Ovary (tissue), 9 donors: ENCODE measurements around the gene PSMG1. TPM values are rescaled to one million over a fixed set of nuclear protein-coding genes. Genes with fewer than 3 reads are reported as not detected.

Source experiments
- DNase-seq, 5 donors: peaks; one replicate each; pipeline ENCODE4 v3.0.0-alpha.2; 2019 to 2020
- H3K27ac ChIP-seq, 2 donors: fragments of 200-600 bp; one replicate each; pipeline versions ENCODE4 v1.5.1 to v1.8.0; 2019 to 2022
- H3K27me3 ChIP-seq: fragments of 200-600 bp; one replicate; pipeline ENCODE4 v1.8.0; 2022
- H3K36me3 ChIP-seq: fragments of 200-600 bp; sonication (generic); one replicate; pipeline ENCODE4 v1.5.1; 2019
- H3K4me1 ChIP-seq: one replicate; pipeline ENCODE4 v1.8.1; 2013; ENCODE audit warnings: mild to moderate bottlenecking, moderate library complexity; ENCODE audit not compliant: insufficient read depth
- H3K4me3 ChIP-seq: fragments of 200-600 bp; sonication (generic); one replicate; pipeline ENCODE4 v1.5.1; 2017
- H3K9me3 ChIP-seq, 2 donors: fragments of 200-600 bp in 1 of 2; sonication (generic) in 1 of 2; one replicate each; pipeline versions ENCODE4 v1.5.1 to v1.8.1; 2013 to 2019; ENCODE audit warnings: mild to moderate bottlenecking in 1 of 2, moderate library complexity in 1 of 2
- EP300 ChIP-seq: sonication (generic); formaldehyde crosslinking; IDR thresholded peaks from one replicate; pipeline ENCODE4 v1.6.1; 2017; ENCODE audit warnings: antibody characterized with exemption
- POLR2A ChIP-seq: fragments of 450-650 bp; IDR thresholded peaks from one replicate; pipeline ENCODE4 v1.6.1; 2017; ENCODE audit warnings: antibody characterized with exemption, mild to moderate bottlenecking, moderate library complexity
- WGBS, 3 donors: extraction: QIAGEN DNeasy Blood & Tissue Kit in 1 of 3; methylation state at CpG; one replicate each; pipeline versions ENCODE4 v1.1.5 to v1.1.7; 2013 to 2017; 5-methylcytosine and 5-hydroxymethylcytosine counted together
- intact Hi-C, 4 donors: fragments of 100-400 bp; cut with DNase I; formaldehyde crosslinking; loops; one replicate each; pipeline versions ENCODE4 v1.11.0 to v1.15.1; 2022 to 2023
- polyA plus RNA-seq, 2 donors: library from polyadenylated mRNA; stranded (reverse); fragments of 200-250 nt in 1 of 2; fragments of 350-450 nt in 1 of 2; fragmentation: Illumina TruSeq in 1 of 2; extraction: RNeasy Lipid Tissue Mini Kit (QIAGEN cat#74804) in 1 of 2; gene quantifications; one replicate each; pipeline ENCODE4 v1.2.3, GENCODE V29; 2013 to 2014
- total RNA-seq, 7 donors: library from RNA; depleted of rRNA in 2 of 7; stranded (reverse); fragments of >200 nt in 2 of 7; fragmentation: NEBNext Ultra II Directional in 3 of 7; extraction: Animal tissue kit (Norgen Biotek cat#: 25700) in 3 of 7; gene quantifications; one replicate each; pipeline versions ENCODE4 v1.1.0 to v1.2.4, GENCODE V29; 2016 to 2023
- TF ChIP-seq, protein P1 (sequence below), 3 donors: fragments of 450-650 bp in 2 of 3; fragments of 200-600 bp in 1 of 3; IDR thresholded peaks; one replicate each; pipeline versions ENCODE4 v1.5.1 to v1.8.0; 2016 to 2022; ENCODE audit warnings: antibody characterized with exemption in 3 of 3, mild to moderate bottlenecking in 1 of 3
- donor health status: DM: no; HTN: no; CAD: no; lungs with moderate emphysema.
- donor health status: DM: no; HTN: no; CAD: no.
- donor health status: Bipolar disorder and iron deficiency.
- donor health status: DM: yes; HTN: yes; CAD: no.
- donor health status: DM: no; HTN: no; CAD: no.
- donor health status: DM: yes; HTN: yes; CAD: no.

The PSMG1 gene
- total and polyA plus RNA-seq, 9 donors: 16.2 to 45.5 (median 32.2) TPM

GRCh38 chr21:39156024-39156423, 27.2 kb downstream of the PSMG1 start:
- H3K27me3 ChIP-seq: no peaks in the 10 kb centered on the region
- H3K36me3 ChIP-seq: no peaks in the 10 kb centered on the region
- no peak for DNase-seq
- 63 to 78% (median 73%) methylated on average over 7 of the region's 7 CpGs for WGBS, 3 donors
- no peaks in the 10 kb centered on the region for H3K9me3 ChIP-seq
- intact Hi-C loops: no loop called here
- H3K27ac ChIP-seq: no peak overlapping the region
- H3K4me3 ChIP-seq: no peak overlapping the region
- TF ChIP-seq EP300 (no peak), POLR2A (no peak)
- TF ChIP-seq, protein P1, sequence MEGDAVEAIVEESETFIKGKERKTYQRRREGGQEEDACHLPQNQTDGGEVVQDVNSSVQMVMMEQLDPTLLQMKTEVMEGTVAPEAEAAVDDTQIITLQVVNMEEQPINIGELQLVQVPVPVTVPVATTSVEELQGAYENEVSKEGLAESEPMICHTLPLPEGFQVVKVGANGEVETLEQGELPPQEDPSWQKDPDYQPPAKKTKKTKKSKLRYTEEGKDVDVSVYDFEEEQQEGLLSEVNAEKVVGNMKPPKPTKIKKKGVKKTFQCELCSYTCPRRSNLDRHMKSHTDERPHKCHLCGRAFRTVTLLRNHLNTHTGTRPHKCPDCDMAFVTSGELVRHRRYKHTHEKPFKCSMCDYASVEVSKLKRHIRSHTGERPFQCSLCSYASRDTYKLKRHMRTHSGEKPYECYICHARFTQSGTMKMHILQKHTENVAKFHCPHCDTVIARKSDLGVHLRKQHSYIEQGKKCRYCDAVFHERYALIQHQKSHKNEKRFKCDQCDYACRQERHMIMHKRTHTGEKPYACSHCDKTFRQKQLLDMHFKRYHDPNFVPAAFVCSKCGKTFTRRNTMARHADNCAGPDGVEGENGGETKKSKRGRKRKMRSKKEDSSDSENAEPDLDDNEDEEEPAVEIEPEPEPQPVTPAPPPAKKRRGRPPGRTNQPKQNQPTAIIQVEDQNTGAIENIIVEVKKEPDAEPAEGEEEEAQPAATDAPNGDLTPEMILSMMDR (IDR thresholded peaks at IDR 0.05): no peak
- H3K4me1 ChIP-seq: no peaks in the 10 kb centered on the region

GRCh38 chr21:39155578-39155977, 27.7 kb downstream of the PSMG1 start:
- 88 to 92% (median 90%) methylated on average over 2 of the region's 2 CpGs for WGBS, 3 donors
- no peak overlapping the region for H3K27ac ChIP-seq

DNA sequence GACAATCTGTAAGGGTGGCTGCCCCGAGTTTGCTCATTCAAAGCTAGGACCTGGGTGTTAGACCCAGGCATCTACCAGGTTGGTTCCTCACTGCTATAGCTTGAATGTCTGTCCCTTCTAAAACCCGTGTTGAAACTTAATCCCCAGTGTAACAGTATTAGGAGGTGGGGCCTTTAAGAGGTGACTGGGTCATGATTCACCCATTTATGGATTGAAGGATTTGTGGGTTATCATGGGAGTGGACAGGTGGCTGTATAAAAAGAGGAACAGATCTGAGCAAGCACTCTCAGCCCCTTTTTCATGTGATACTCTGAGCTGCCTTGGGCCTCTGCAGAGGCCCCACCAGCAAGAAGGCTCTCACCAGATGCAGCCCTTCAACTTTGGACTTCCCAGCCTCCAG, 29.4 kb downstream of the PSMG1 start:
- no peaks in the 10 kb centered on the region for H3K27me3 ChIP-seq
- no peak for DNase-seq
- intact Hi-C loops: no loop called here
- no peaks in the 10 kb centered on the region for H3K4me1 ChIP-seq
- no peak for TF ChIP-seq POLR2A
- TF ChIP-seq, protein P1 (IDR thresholded peaks at IDR 0.05): no peak
- no peak for TF ChIP-seq EP300
- WGBS, 3 donors: 88 to 98% (median 93%) methylated on average over 2 of the region's 2 CpGs
- H3K36me3 ChIP-seq: no peaks in the 10 kb centered on the region
- no peak overlapping the region for H3K27ac ChIP-seq
- H3K9me3 ChIP-seq: no peaks in the 10 kb centered on the region
- H3K4me3 ChIP-seq: no peak overlapping the region

More at GRCh38 chr21:39155578-39155977, 27.7 kb downstream of the PSMG1 start:
- TF ChIP-seq EP300 (no peak), POLR2A (no peak)
- TF ChIP-seq, protein P1 (IDR thresholded peaks at IDR 0.05): no peak
- H3K4me3 ChIP-seq: no peak overlapping the region
- intact Hi-C loops: no loop called here
- no peak for DNase-seq
- H3K27me3 ChIP-seq: no peaks in the 10 kb centered on the region
- H3K4me1 ChIP-seq: no peaks in the 10 kb centered on the region
- H3K9me3 ChIP-seq: no peaks in the 10 kb centered on the region
- H3K36me3 ChIP-seq: no peaks in the 10 kb centered on the region

DNA sequence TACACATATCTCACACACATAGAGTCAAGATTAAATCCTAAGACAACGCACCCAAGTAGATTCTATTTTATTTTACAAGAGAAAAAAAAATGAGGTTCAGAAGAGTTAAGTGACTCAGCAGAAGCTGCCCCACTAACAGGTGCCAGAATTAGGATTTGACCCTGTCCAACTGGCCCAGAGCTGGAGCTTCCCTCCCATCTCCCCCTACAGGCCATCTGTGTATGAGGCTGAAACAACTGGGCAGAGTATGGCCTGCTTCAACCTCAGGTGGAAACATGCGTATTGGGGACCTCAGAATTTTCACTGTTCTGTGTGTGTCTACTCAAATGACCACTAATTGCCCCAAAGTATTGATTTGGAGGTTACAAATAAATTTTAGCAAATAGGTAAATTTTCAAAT, 29.9 kb downstream of the PSMG1 start:
- intact Hi-C loops: no loop called here
- Histone ChIP-seq H3K27me3 (no peaks in the 10 kb centered on the region), H3K27ac (no peak overlapping the region), H3K36me3 (no peaks in the 10 kb centered on the region), H3K4me3 (no peak overlapping the region), H3K4me1 (no peaks in the 10 kb centered on the region), H3K9me3 (no peaks in the 10 kb centered on the region)
- WGBS, 3 donors: 93 to 95% (median 95%) methylated on average over 2 of the region's 2 CpGs
- no peak for DNase-seq
- TF ChIP-seq, protein P1 (IDR thresholded peaks at IDR 0.05): no peak
- TF ChIP-seq POLR2A (no peak), EP300 (no peak)

GRCh38 chr21:39152271-39152670, 31.0 kb downstream of the PSMG1 start:
- TF ChIP-seq EP300 (no peak), POLR2A (no peak)
- TF ChIP-seq, protein P1 (IDR thresholded peaks at IDR 0.05): no peak
- intact Hi-C loops: no loop called here

More at GRCh38 chr21:39152271-39152670, 31.0 kb downstream of the PSMG1 start:
- 84 to 94% (median 92%) methylated on average over 2 of the region's 2 CpGs for WGBS, 3 donors
- Histone ChIP-seq H3K36me3 (no peaks in the 10 kb centered on the region), H3K9me3 (no peaks in the 10 kb centered on the region), H3K4me3 (no peak overlapping the region), H3K27me3 (no peaks in the 10 kb centered on the region), H3K4me1 (no peaks in the 10 kb centered on the region), H3K27ac (no peak overlapping the region)
- DNase-seq: no peak
